ENCODE data around the gene DYRK3. TPM values are rescaled to one million over a fixed set of nuclear protein-coding genes. Genes with fewer than 3 reads are reported as not detected.

The DYRK3 gene
- total RNA-seq, 1 donor from 2014 or later: 9.1 TPM

DNA sequence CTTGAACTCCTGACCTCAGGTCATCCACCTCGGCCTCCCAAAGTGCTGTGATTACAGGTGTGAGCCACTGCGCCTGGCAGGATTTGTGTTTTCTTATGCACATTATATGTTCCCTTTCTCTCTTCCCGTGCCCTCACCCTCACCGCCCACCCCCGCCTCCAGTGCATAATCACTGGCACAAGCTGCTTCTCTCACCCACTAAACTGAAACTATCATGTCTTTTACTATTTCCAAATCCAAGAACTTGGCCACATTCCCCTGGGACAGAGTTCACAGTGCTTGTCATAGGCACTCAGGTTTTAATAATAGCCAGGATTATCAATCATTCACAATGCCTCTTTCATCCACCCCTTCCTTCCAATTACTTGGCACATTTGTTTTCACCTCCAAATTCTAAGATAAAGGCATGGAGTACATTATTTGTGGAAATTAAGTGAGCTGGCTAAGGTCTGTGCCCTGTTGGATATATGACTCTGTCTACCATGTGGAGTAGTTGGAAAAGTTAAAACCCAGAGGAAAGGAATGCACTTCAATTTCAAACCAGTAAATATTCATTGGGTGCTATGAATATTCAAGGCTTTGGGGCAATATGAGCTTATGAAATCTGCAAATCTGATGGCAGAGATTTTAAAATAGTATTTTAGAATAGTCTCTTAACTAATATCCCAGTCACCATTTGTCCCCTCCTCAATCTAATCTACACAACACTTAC lies 31.8 kb downstream of the DYRK3 start:
- H3K27me3 Mint-ChIP-seq: peaks cover 31% of the 10 kb centered on the region
- H3K36me3 Mint-ChIP-seq (ENCODE audit: insufficient read depth): no peaks in the 10 kb centered on the region
- no peak overlapping the region for H3K4me3 Mint-ChIP-seq (ENCODE audit: low read depth)
- TF ChIP-seq, protein P1, sequence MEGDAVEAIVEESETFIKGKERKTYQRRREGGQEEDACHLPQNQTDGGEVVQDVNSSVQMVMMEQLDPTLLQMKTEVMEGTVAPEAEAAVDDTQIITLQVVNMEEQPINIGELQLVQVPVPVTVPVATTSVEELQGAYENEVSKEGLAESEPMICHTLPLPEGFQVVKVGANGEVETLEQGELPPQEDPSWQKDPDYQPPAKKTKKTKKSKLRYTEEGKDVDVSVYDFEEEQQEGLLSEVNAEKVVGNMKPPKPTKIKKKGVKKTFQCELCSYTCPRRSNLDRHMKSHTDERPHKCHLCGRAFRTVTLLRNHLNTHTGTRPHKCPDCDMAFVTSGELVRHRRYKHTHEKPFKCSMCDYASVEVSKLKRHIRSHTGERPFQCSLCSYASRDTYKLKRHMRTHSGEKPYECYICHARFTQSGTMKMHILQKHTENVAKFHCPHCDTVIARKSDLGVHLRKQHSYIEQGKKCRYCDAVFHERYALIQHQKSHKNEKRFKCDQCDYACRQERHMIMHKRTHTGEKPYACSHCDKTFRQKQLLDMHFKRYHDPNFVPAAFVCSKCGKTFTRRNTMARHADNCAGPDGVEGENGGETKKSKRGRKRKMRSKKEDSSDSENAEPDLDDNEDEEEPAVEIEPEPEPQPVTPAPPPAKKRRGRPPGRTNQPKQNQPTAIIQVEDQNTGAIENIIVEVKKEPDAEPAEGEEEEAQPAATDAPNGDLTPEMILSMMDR (IDR thresholded peaks at IDR 0.05; ENCODE audit: unreplicated experiment): no peak
- peaks cover 2% of the 10 kb centered on the region for H3K4me1 Mint-ChIP-seq (ENCODE audit: low read depth)
- no peaks in the 10 kb centered on the region for H3K9me3 Mint-ChIP-seq (ENCODE audit: low read depth)
- H3K27ac Mint-ChIP-seq: no peak overlapping the region
- DNase-seq (ENCODE audit: low spot score, unreplicated experiment): no peak

DNA sequence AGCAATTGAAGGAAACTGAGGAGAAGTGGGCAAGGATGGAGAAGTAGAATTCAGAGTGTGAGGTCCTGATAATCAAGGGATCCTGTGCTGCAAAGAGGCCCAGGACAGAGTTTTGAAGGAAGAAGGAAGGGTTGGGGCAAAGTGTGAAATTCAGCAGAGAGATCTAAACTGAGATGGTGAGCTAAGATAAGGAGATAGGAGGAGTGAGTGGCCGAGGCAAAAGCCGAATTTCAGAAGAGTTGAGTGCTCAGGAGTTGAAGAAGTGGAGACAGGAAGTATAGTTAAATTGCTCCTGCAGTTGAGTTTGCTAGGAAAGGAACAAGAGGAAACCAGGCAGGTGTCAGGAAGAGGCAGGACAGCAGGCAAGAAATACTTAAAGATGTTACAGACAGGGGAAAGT lies 33.0 kb downstream of the DYRK3 start:
- Mint-ChIP-seq H3K27me3 (peaks cover 22% of the 10 kb centered on the region), H3K4me1 (ENCODE audit: low read depth) (no peaks in the 10 kb centered on the region), H3K36me3 (ENCODE audit: insufficient read depth) (no peaks in the 10 kb centered on the region), H3K9me3 (ENCODE audit: low read depth) (no peaks in the 10 kb centered on the region), H3K27ac (no peak overlapping the region), H3K4me3 (ENCODE audit: low read depth) (no peak overlapping the region)
- DNase-seq (ENCODE audit: low spot score, unreplicated experiment): no peak
- TF ChIP-seq, protein P1 (IDR thresholded peaks at IDR 0.05; ENCODE audit: unreplicated experiment): no peak

DNA sequence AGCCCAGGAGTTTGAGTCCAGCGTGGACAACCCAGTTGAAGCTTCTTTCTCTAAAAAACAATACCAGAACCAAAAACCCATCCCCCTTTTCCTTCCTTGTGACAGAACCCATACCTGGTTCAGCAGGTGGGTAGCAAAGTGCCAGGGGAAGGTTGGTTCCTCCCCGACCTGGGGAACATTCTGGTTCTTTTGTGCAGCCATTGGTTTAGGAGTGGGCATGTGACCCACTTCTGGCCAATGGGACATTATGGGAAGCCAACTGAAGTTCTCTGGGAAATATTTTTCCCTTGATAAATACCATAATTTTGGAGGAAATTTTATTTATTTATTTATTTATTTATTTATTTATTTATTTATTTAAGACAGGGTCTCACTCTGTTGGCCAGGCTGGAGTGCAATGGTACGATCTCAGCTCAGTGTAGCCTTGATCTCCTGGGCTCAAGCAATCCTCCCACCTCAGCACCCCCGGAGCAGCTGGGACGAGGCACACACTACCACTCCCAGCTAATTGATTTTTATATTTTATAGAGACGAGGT lies 33.6 kb downstream of the DYRK3 start:
- Mint-ChIP-seq H3K36me3 (ENCODE audit: insufficient read depth) (no peaks in the 10 kb centered on the region), H3K9me3 (ENCODE audit: low read depth) (no peaks in the 10 kb centered on the region), H3K27ac (no peak overlapping the region), H3K4me1 (ENCODE audit: low read depth) (no peaks in the 10 kb centered on the region), H3K4me3 (ENCODE audit: low read depth) (no peak overlapping the region), H3K27me3 (peaks cover 18% of the 10 kb centered on the region)
- no peak for DNase-seq (ENCODE audit: low spot score, unreplicated experiment)
- TF ChIP-seq, protein P1 (IDR thresholded peaks at IDR 0.05; ENCODE audit: unreplicated experiment): no peak

DNA sequence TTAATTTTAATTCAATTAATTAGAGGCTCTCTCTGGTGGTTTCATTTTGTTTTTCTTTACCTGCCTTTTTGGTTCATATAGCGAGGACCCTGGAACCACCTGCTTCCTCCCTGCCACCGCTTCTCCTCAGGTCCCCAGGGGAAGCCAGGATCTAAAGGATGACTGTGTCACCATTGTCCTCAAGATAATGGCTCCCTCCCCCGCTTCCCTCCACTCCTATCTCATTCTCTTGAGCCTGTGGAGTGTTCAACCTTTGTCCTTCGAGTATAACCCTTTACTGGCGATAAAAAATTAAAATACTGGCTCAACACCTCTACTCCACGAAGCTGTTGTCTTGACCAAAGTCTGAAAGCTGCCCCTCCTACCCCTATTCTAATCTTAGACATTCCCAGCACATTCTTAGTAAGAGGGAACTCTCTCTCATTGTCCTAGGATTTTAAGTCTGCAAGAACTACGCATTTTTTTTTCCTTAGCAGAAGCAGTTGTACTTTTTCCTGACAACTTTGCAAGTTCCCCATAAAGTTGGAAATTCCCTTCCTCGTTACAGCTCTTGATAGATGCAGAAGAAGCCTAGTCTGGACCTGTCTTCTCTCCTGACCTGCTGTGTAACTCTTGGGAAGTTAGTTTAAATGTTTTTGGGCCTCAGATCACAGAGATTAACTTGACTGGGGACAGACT lies 36.8 kb downstream of the DYRK3 start:
- TF ChIP-seq, protein P1 (IDR thresholded peaks at IDR 0.05; ENCODE audit: unreplicated experiment): no peak
- DNase-seq (ENCODE audit: low spot score, unreplicated experiment): no peak
- H3K27ac Mint-ChIP-seq: no peak overlapping the region
- no peaks in the 10 kb centered on the region for H3K4me1 Mint-ChIP-seq (ENCODE audit: low read depth)
- H3K4me3 Mint-ChIP-seq (ENCODE audit: low read depth): no peak overlapping the region
- H3K9me3 Mint-ChIP-seq (ENCODE audit: low read depth): no peaks in the 10 kb centered on the region
- H3K36me3 Mint-ChIP-seq (ENCODE audit: insufficient read depth): no peaks in the 10 kb centered on the region
- peaks cover 14% of the 10 kb centered on the region for H3K27me3 Mint-ChIP-seq

DNA sequence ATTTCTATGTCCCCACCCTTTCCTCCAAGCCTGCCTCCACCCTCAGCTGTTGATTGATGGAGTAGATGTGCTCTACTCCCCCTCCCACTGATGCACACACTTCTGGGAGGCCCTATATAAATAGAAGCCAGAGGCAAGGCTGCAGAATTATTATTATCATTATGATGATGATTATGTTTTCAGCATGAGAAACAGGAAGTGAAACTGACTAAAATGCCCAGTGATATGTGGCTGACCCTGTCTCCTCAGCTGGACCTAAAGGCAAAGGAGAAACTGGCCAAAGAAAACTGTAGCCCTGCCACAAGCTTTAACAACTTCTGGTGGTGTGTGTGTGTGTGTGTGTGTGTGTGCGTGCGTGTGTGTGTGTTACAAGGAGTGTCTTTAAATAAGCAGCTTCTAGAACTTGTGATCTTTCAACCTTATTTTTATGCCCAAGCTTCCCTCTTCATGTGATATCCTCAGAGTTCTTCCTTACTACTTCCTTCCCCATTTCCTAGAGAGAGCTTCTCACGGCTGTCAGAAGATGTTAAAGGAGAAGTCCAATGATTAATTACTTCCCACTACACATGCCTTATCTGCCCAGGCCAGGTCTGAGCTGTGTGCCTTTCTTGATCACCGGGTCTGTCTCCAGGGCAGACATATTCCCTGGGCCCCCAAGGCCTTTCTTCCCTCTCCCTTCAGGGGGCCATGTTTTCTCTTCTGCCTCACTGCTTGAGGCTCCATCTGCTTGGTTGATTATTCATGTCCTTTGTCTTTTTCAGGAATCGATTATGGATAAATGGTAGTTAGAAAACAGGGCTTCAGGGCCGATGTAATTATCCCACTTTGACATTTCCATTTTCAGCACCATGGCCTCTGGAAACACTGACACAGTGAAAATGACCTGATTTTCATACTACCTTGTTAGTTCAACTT lies 37.8 kb downstream of the DYRK3 start:
- DNase-seq (ENCODE audit: low spot score, unreplicated experiment): no peak

More for the DNA sequence above, 37.8 kb downstream of the DYRK3 start:
- no peaks in the 10 kb centered on the region for H3K4me1 Mint-ChIP-seq (ENCODE audit: low read depth)
- H3K27me3 Mint-ChIP-seq: peaks cover 11% of the 10 kb centered on the region
- H3K27ac Mint-ChIP-seq: no peak overlapping the region
- H3K36me3 Mint-ChIP-seq (ENCODE audit: insufficient read depth): no peaks in the 10 kb centered on the region
- H3K9me3 Mint-ChIP-seq (ENCODE audit: low read depth): no peaks in the 10 kb centered on the region
- H3K4me3 Mint-ChIP-seq (ENCODE audit: low read depth): no peak overlapping the region
- TF ChIP-seq, protein P1 (IDR thresholded peaks at IDR 0.05; ENCODE audit: unreplicated experiment): no peak
